Measurements from ENCODE around the gene VPS39. TPM values are rescaled to one million over a fixed set of nuclear protein-coding genes. Genes with fewer than 3 reads are reported as not detected.

VPS39 gene
- total RNA-seq, 3 donors from 2014 or later (not counting 1 experiment from before 2014, with no cell fraction given), result 104 to 115 (median 112) TPM

- Mint-ChIP-seq H3K36me3 (no peaks in the 10 kb centered on the region), H3K4me3 (no peak overlapping the region), H3K4me1 (no peaks in the 10 kb centered on the region), H3K27ac (no peak overlapping the region), H3K27me3 (ENCODE audit: low read depth in 2 of 2) (peaks cover 0 to 4% of the 10 kb centered on the region in 2 donors), H3K9me3 (no peaks in the 10 kb centered on the region)
- Histone ChIP-seq H3K27me3 (ENCODE audit: control insufficient read depth, insufficient read depth, low read length) (no peaks in the 10 kb centered on the region), H3K27ac (ENCODE audit: low read length) (no peak overlapping the region), H3K4me1 (ENCODE audit: control insufficient read depth, insufficient read depth, low read length) (no peaks in the 10 kb centered on the region), H3K4me3 (ENCODE audit: low read length) (no peak overlapping the region), H3K36me3 (ENCODE audit: control insufficient read depth, insufficient read depth, low read length) (no peaks in the 10 kb centered on the region), H3K9me3 (ENCODE audit: control insufficient read depth, insufficient read depth, low read length) (no peaks in the 10 kb centered on the region)
- no peak for ATAC-seq
- WGBS (ENCODE audit: insufficient coverage), result 76% methylated on average over 4 of the region's 4 CpGs
- no peak for TF ChIP-seq CTCF (IDR thresholded peaks at IDR 0.05)
- peak in 1 of 2 donors; percentile 4 for DNase-seq
- intact Hi-C loops (cut with micrococcal nuclease), result loop anchor here (5.0 kb wide), 1 partner anchor 151 kb away; no protein-coding TSS in a partner anchor
These were observed 69.7 kb downstream of the VPS39 start for GRCh38 chr15:42138411-42138810.

- no peaks in the 10 kb centered on the region for H3K36me3 ChIP-seq (ENCODE audit: control insufficient read depth, insufficient read depth, low read length)
These were observed 70.4 kb downstream of the VPS39 start for GRCh38 chr15:42137461-42138261.

GRCh38 chr15:42136513-42136912 is 71.6 kb downstream of the VPS39 start:
- no peaks in the 10 kb centered on the region for H3K27me3 ChIP-seq (ENCODE audit: control insufficient read depth, insufficient read depth, low read length)
- no peak overlapping the region for H3K27ac ChIP-seq (ENCODE audit: low read length)
- WGBS (ENCODE audit: insufficient coverage), result 96% methylated on average over 11 of the region's 11 CpGs
- Mint-ChIP-seq H3K36me3 (no peaks in the 10 kb centered on the region), H3K4me3 (no peak overlapping the region), H3K9me3 (no peaks in the 10 kb centered on the region), H3K27me3 (ENCODE audit: low read depth in 2 of 2) (peaks cover 0 to 4% of the 10 kb centered on the region in 2 donors), H3K27ac (no peak overlapping the region), H3K4me1 (no peaks in the 10 kb centered on the region)
- H3K36me3 ChIP-seq (ENCODE audit: control insufficient read depth, insufficient read depth, low read length), result no peaks in the 10 kb centered on the region
- H3K4me1 ChIP-seq (ENCODE audit: control insufficient read depth, insufficient read depth, low read length), result no peaks in the 10 kb centered on the region
- no peak overlapping the region for H3K4me3 ChIP-seq (ENCODE audit: low read length)
- intact Hi-C loops (cut with micrococcal nuclease), result loop anchor here (5.0 kb wide), 1 partner anchor 149 kb away; no protein-coding TSS in a partner anchor
- H3K9me3 ChIP-seq (ENCODE audit: control insufficient read depth, insufficient read depth, low read length), result no peaks in the 10 kb centered on the region
- no peak for TF ChIP-seq CTCF (IDR thresholded peaks at IDR 0.05)
- DNase-seq (no peak), ATAC-seq (no peak)

More at GRCh38 chr15:42137461-42138261, 70.4 kb downstream of the VPS39 start:
- no peak for ATAC-seq
- H3K4me3 ChIP-seq (ENCODE audit: low read length), result no peak overlapping the region
- 52% methylated on average over 11 of the region's 11 CpGs for WGBS (ENCODE audit: insufficient coverage)
- intact Hi-C loops (cut with micrococcal nuclease), result loop anchor here (5.0 kb wide), 1 partner anchor 150 kb away; no protein-coding TSS in a partner anchor
- peak in 1 of 2 donors; percentile 55 for DNase-seq
- TF ChIP-seq CTCF (IDR thresholded peaks at IDR 0.05), result peak; percentile 37
- Mint-ChIP-seq H3K27me3 (ENCODE audit: low read depth in 2 of 2) (peaks cover 0 to 4% of the 10 kb centered on the region in 2 donors), H3K9me3 (no peaks in the 10 kb centered on the region), H3K4me3 (no peak overlapping the region), H3K27ac (no peak overlapping the region), H3K36me3 (no peaks in the 10 kb centered on the region), H3K4me1 (no peaks in the 10 kb centered on the region)
- no peaks in the 10 kb centered on the region for H3K27me3 ChIP-seq (ENCODE audit: control insufficient read depth, insufficient read depth, low read length)
- no peaks in the 10 kb centered on the region for H3K9me3 ChIP-seq (ENCODE audit: control insufficient read depth, insufficient read depth, low read length)
- H3K4me1 ChIP-seq (ENCODE audit: control insufficient read depth, insufficient read depth, low read length), result no peaks in the 10 kb centered on the region
- H3K27ac ChIP-seq (ENCODE audit: low read length), result no peak overlapping the region
